ENCODE data around the gene SEMA3E. TPM values are rescaled to one million over a fixed set of nuclear protein-coding genes. Genes with fewer than 3 reads are reported as not detected.

The SEMA3E gene
- polyA plus RNA-seq, 1 of the 3 experiments (the other 2 are of a cell fraction), result under 0.01 TPM

DNA sequence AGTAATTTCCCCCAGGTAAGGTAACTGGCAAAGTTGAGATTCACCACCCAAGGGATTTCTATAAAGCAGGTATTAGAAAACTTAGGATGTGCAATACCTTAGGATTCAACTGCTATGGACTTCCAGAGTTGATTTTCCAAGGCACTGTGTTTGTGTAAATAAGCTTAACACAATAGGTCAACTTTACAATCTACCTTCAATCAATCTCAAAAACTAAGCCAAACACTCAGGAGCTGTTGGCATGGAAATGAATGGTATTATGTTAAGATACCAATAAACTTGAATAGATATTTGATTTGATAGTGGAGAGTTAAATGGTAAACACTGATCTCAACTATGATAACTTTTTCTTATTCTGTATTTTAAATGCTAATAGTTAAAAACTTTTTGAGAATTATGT, 762 bp upstream of the SEMA3E start:
- no peaks in the 10 kb centered on the region for H3K36me3 ChIP-seq (replicated peaks in 1 of 2; ENCODE audit: control insufficient read depth in 1 of 2, insufficient read depth in 2 of 2, low read length in 1 of 2)
- ChIA-PET POLR2A (no interaction called here), CTCF (interaction anchor here (1.1 to 1.5 kb wide), 2 partner anchors 12 to 21 kb away, joined by 3 to 4 read pairs; no protein-coding TSS in a partner anchor)
- no peaks in the 10 kb centered on the region for H3K9me2 ChIP-seq
- no peak for DNase-seq
- H3K9me3 ChIP-seq, result no peaks in the 10 kb centered on the region
- H4K20me1 ChIP-seq (ENCODE audit: insufficient read depth), result no peaks in the 10 kb centered on the region
- H3K79me2 ChIP-seq (ENCODE audit: insufficient read depth), result no peaks in the 10 kb centered on the region
- no peaks in the 10 kb centered on the region for H3K27me3 ChIP-seq (ENCODE audit: insufficient read depth)
- peaks cover 0 to 6% of the 10 kb centered on the region in 2 experiments; a peak in 2 of 4 replicates for H3K4me1 ChIP-seq (ENCODE audit: control insufficient read depth in 1 of 2, insufficient read depth in 2 of 2, low read depth in 1 of 2, low read length in 1 of 2)
- H3K4me2 ChIP-seq, result no peak overlapping the region
- H2AFZ ChIP-seq (ENCODE audit: low read depth), result no peak overlapping the region
- H3K27ac ChIP-seq (ENCODE audit: low read depth in 2 of 2, low read length in 1 of 2), result no peak overlapping the region
- TF ChIP-seq CHD2 (IDR thresholded peaks at IDR 0.05; ENCODE audit: low read length, partially characterized antibody) (no peak), TAF1 (IDR thresholded peaks at IDR 0.05; ENCODE audit: borderline replicate concordance, low read depth, low read length) (no peak), TCF12 (IDR thresholded peaks at IDR 0.05) (no peak), NFIC (IDR thresholded peaks at IDR 0.05; ENCODE audit: borderline replicate concordance) (no peak), SIN3A (IDR thresholded peaks at IDR 0.05; ENCODE audit: borderline replicate concordance, low read depth, low read length) (no peak), MXI1 (IDR thresholded peaks at IDR 0.05; ENCODE audit: low read depth, low read length) (no peak), SMC3 (IDR thresholded peaks at IDR 0.05; ENCODE audit: low read depth, low read length) (no peak), FOSL2 (IDR thresholded peaks at IDR 0.05; ENCODE audit: borderline replicate concordance, low read depth) (no peak), RCOR1 (IDR thresholded peaks at IDR 0.05; ENCODE audit: low read length) (no peak), NRF1 (IDR thresholded peaks at IDR 0.05; ENCODE audit: low read depth, low read length) (no peak)
- TF ChIP-seq, protein P1, sequence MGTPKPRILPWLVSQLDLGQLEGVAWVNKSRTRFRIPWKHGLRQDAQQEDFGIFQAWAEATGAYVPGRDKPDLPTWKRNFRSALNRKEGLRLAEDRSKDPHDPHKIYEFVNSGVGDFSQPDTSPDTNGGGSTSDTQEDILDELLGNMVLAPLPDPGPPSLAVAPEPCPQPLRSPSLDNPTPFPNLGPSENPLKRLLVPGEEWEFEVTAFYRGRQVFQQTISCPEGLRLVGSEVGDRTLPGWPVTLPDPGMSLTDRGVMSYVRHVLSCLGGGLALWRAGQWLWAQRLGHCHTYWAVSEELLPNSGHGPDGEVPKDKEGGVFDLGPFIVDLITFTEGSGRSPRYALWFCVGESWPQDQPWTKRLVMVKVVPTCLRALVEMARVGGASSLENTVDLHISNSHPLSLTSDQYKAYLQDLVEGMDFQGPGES (IDR thresholded peaks at IDR 0.05; ENCODE audit: low read depth, low read length), result no peak
- TF ChIP-seq, protein P2, sequence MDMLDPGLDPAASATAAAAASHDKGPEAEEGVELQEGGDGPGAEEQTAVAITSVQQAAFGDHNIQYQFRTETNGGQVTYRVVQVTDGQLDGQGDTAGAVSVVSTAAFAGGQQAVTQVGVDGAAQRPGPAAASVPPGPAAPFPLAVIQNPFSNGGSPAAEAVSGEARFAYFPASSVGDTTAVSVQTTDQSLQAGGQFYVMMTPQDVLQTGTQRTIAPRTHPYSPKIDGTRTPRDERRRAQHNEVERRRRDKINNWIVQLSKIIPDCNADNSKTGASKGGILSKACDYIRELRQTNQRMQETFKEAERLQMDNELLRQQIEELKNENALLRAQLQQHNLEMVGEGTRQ (IDR thresholded peaks at IDR 0.05; ENCODE audit: borderline replicate concordance, low read depth, low read length), result no peak
- TF ChIP-seq, protein P3, sequence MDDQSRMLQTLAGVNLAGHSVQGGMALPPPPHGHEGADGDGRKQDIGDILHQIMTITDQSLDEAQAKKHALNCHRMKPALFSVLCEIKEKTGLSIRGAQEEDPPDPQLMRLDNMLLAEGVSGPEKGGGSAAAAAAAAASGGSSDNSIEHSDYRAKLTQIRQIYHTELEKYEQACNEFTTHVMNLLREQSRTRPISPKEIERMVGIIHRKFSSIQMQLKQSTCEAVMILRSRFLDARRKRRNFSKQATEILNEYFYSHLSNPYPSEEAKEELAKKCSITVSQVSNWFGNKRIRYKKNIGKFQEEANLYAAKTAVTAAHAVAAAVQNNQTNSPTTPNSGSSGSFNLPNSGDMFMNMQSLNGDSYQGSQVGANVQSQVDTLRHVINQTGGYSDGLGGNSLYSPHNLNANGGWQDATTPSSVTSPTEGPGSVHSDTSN (IDR thresholded peaks at IDR 0.05), result no peak
- TF ChIP-seq, protein P4, sequence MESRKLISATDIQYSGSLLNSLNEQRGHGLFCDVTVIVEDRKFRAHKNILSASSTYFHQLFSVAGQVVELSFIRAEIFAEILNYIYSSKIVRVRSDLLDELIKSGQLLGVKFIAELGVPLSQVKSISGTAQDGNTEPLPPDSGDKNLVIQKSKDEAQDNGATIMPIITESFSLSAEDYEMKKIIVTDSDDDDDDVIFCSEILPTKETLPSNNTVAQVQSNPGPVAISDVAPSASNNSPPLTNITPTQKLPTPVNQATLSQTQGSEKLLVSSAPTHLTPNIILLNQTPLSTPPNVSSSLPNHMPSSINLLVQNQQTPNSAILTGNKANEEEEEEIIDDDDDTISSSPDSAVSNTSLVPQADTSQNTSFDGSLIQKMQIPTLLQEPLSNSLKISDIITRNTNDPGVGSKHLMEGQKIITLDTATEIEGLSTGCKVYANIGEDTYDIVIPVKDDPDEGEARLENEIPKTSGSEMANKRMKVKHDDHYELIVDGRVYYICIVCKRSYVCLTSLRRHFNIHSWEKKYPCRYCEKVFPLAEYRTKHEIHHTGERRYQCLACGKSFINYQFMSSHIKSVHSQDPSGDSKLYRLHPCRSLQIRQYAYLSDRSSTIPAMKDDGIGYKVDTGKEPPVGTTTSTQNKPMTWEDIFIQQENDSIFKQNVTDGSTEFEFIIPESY (IDR thresholded peaks at IDR 0.05; ENCODE audit: borderline replicate concordance, low read depth), result no peak
- H3F3A ChIP-seq (replicated peaks; ENCODE audit: insufficient read depth), result no peaks in the 10 kb centered on the region
- no peak overlapping the region for H3K4me3 ChIP-seq (ENCODE audit: low read depth in 2 of 2, low read length in 1 of 2)
- no peak overlapping the region for H3K9ac ChIP-seq

Data from SK-N-SH (cell line).